IMR-90 (cell line): ENCODE data around the gene MINDY3. TPM values are rescaled to one million over a fixed set of nuclear protein-coding genes. Genes with fewer than 3 reads are reported as not detected.

Experiments
- ATAC-seq: fragments of 200-7000 bp; cut with Tn5 transposase; 2 replicates; pipeline ENCODE4 v1.9.1; 2020; ENCODE audit warnings: low read depth, mild to moderate bottlenecking, moderate library complexity
- BruUV-seq: library from RNA; stranded (reverse); fragments of 400-500 nt; replicated peaks from 2 replicates; lab custom pipeline; 2021; lab: Mats Ljungman, UMichigan
- CTCF ChIA-PET: fragments of 300-600 bp; formaldehyde crosslinking; extraction: SDS; loops from one replicate; lab custom pipeline; 2021; ENCODE audit warnings: antibody characterized with exemption; lab: Yijun Ruan, JAX
- POLR2A ChIA-PET: fragments of 300-600 bp; sonication (Branson Sonifier 250); formaldehyde crosslinking; loops from one replicate; lab custom pipeline; 2022; ENCODE audit warnings: antibody characterized with exemption; ENCODE audit not compliant: unreplicated experiment; lab: Charles Lee
- DNase-seq: peaks from one replicate; pipeline ENCODE4 v3.0.0; 2013
- H2AFZ ChIP-seq: replicated peaks from 2 replicates; pipeline ENCODE3; 2013; ENCODE audit warnings: low read length, mild to moderate bottlenecking; ENCODE audit not compliant: poor library complexity
- H2AK5ac ChIP-seq: 2 replicates; pipeline ENCODE4 v1.6.1; 2013; ENCODE audit warnings: low read depth, low read length, inconsistent platforms
- H2AK9ac ChIP-seq: replicated peaks from 2 replicates; pipeline ENCODE3; 2013; ENCODE audit warnings: mild to moderate bottlenecking, low read depth, low read length, moderate library complexity; ENCODE audit not compliant: poor library complexity
- H2BK120ac ChIP-seq: 2 replicates; pipeline ENCODE4 v1.6.1; 2013; ENCODE audit warnings: low read depth, low read length, inconsistent platforms
- H2BK15ac ChIP-seq: 3 replicates; pipeline ENCODE4 v1.6.1; 2013; ENCODE audit warnings: low read depth, low read length, inconsistent platforms
- H2BK20ac ChIP-seq: 2 replicates; pipeline ENCODE4 v1.6.1; 2013; ENCODE audit warnings: low read depth, mild to moderate bottlenecking, inconsistent platforms, low read length, moderate library complexity
- H2BK5ac ChIP-seq: 2 replicates; pipeline ENCODE4 v1.6.1; 2013; ENCODE audit warnings: mild to moderate bottlenecking, low read depth, low read length, inconsistent platforms; ENCODE audit not compliant: poor library complexity, severe bottlenecking
- H3K14ac ChIP-seq: replicated peaks from 2 replicates; pipeline ENCODE4 v1.6.1; 2013; ENCODE audit warnings: low read depth, low read length, inconsistent platforms
- H3K18ac ChIP-seq: 2 replicates; pipeline ENCODE4 v1.6.1; 2013; ENCODE audit warnings: low read depth, low read length, control low read depth
- H3K23ac ChIP-seq: 2 replicates; pipeline ENCODE4 v1.6.1; 2013; ENCODE audit warnings: low read depth, low read length, inconsistent platforms
- H3K27ac ChIP-seq: 2 replicates; pipeline ENCODE4 v1.5.1; 2013; ENCODE audit warnings: mild to moderate bottlenecking, control low read depth, low read length; ENCODE audit not compliant: insufficient read depth
- H3K27me3 ChIP-seq: 2 replicates; pipeline ENCODE4 v1.6.1; 2013; ENCODE audit warnings: low read length; ENCODE audit not compliant: control insufficient read depth, insufficient read depth
- H3K36me3 ChIP-seq: 2 replicates; pipeline ENCODE4 v1.6.1; 2013; ENCODE audit warnings: low read length, mixed read lengths; ENCODE audit not compliant: control insufficient read depth, insufficient read depth
- H3K4ac ChIP-seq: 2 replicates; pipeline ENCODE4 v1.6.1; 2013; ENCODE audit warnings: low read depth, low read length, inconsistent platforms
- H3K4me1 ChIP-seq: 2 replicates; pipeline ENCODE4 v1.6.1; 2013; ENCODE audit warnings: low read length, mixed read lengths; ENCODE audit not compliant: control insufficient read depth, insufficient read depth
- H3K4me2 ChIP-seq: 2 replicates; pipeline ENCODE4 v1.6.1; 2013; ENCODE audit warnings: low read depth, mild to moderate bottlenecking, control low read depth, low read length, moderate library complexity
- H3K4me3 ChIP-seq: 2 replicates; pipeline ENCODE4 v1.5.1; 2013; ENCODE audit warnings: low read depth, mild to moderate bottlenecking, control low read depth, low read length, moderate library complexity; ENCODE audit not compliant: insufficient read depth
- H3K56ac ChIP-seq: 2 replicates; pipeline ENCODE4 v1.6.1; 2013; ENCODE audit warnings: low read length, inconsistent platforms; ENCODE audit not compliant: insufficient read depth; ENCODE audit errors: extremely low read depth
- H3K79me1 ChIP-seq, 2 experiments: 2 replicates each; pipeline ENCODE4 v1.6.1; 2013; ENCODE audit warnings: low read length in 2 of 2, inconsistent platforms in 1 of 2, low read depth in 1 of 2
- H3K9ac ChIP-seq: 2 replicates; pipeline ENCODE4 v1.6.1; 2013; ENCODE audit warnings: low read depth, low read length, control low read depth
- H3K9me1 ChIP-seq: 2 replicates; pipeline ENCODE4 v1.6.1; 2013; ENCODE audit warnings: low read length, inconsistent platforms; ENCODE audit not compliant: insufficient read depth
- H3K9me3 ChIP-seq: 2 replicates; pipeline ENCODE4 v1.6.1; 2013; ENCODE audit warnings: low read length; ENCODE audit not compliant: control insufficient read depth, insufficient read depth
- H4K20me1 ChIP-seq: 2 replicates; pipeline ENCODE4 v1.6.1; 2013; ENCODE audit warnings: low read length, inconsistent platforms; ENCODE audit not compliant: insufficient read depth
- H4K5ac ChIP-seq: 2 replicates; pipeline ENCODE4 v1.6.1; 2013; ENCODE audit warnings: mild to moderate bottlenecking, low read depth, low read length, control low read depth
- H4K8ac ChIP-seq, 2 experiments: 2 replicates each; pipeline ENCODE4 v1.6.1; 2013; ENCODE audit warnings: low read depth in 2 of 2, low read length in 2 of 2, control low read depth in 1 of 2, inconsistent platforms in 1 of 2
- H4K91ac ChIP-seq: 2 replicates; pipeline ENCODE4 v1.6.1; 2013; ENCODE audit warnings: low read depth, low read length, inconsistent platforms; ENCODE audit not compliant: insufficient read depth
- BHLHE40 ChIP-seq: fragments of 150-350 bp; IDR thresholded peaks from 2 replicates; pipeline ENCODE4 v1.6.1; 2016; ENCODE audit warnings: mild to moderate bottlenecking, low read depth, low read length
- CEBPB ChIP-seq: IDR thresholded peaks from 2 replicates; pipeline ENCODE4 v1.6.1; 2012; ENCODE audit warnings: low read depth, low read length, improper control_type of control experiment
- CHD1 ChIP-seq: IDR thresholded peaks from 2 replicates; pipeline ENCODE4 v1.6.1; 2012; ENCODE audit warnings: low read depth, low read length, improper control_type of control experiment
- ELK1 ChIP-seq: fragments of 150-350 bp; IDR thresholded peaks from 2 replicates; pipeline ENCODE4 v1.6.1; 2016; ENCODE audit warnings: low read depth, mild to moderate bottlenecking, low read length, moderate library complexity, borderline replicate concordance
- FOS ChIP-seq: fragments of 150-350 bp; IDR thresholded peaks from 2 replicates; pipeline ENCODE4 v1.6.1; 2016; ENCODE audit warnings: low read depth, low read length
- MAZ ChIP-seq: IDR thresholded peaks from 2 replicates; pipeline ENCODE4 v1.6.1; 2012; ENCODE audit warnings: low read depth, mild to moderate bottlenecking, low read length, improper control_type of control experiment, moderate library complexity, borderline replicate concordance
- MXI1 ChIP-seq: IDR thresholded peaks from 2 replicates; pipeline ENCODE4 v1.6.1; 2012; ENCODE audit warnings: low read depth, mild to moderate bottlenecking, low read length, moderate library complexity, borderline replicate concordance
- POLR2A ChIP-seq: IDR thresholded peaks from 2 replicates; pipeline ENCODE4 v1.6.1; 2012; ENCODE audit warnings: mild to moderate bottlenecking, low read depth, low read length
- RAD21 ChIP-seq: IDR thresholded peaks from 2 replicates; pipeline ENCODE4 v1.6.1; 2012; ENCODE audit warnings: low read length, improper control_type of control experiment
- RFX5 ChIP-seq: IDR thresholded peaks from 2 replicates; pipeline ENCODE4 v1.8.0; 2012; ENCODE audit warnings: low read depth, mild to moderate bottlenecking, low read length, moderate library complexity
- SMC3 ChIP-seq: fragments of 150-350 bp; IDR thresholded peaks from 2 replicates; pipeline ENCODE4 v1.6.1; 2016; ENCODE audit warnings: low read depth, mild to moderate bottlenecking, antibody characterized with exemption, low read length, moderate library complexity
- USF2 ChIP-seq: fragments of 150-350 bp; IDR thresholded peaks from 2 replicates; pipeline ENCODE4 v1.6.1; 2017; ENCODE audit warnings: mild to moderate bottlenecking, antibody characterized with exemption, low read length, low read depth
- WGBS, 2 experiments: methylation state at CpG; one replicate each; pipeline versions ENCODE4 v1.1.5 to v1.1.7; 2013; ENCODE audit warnings: missing lambda C conversion rate in 2 of 2; ENCODE audit not compliant: insufficient read length in 1 of 2; ENCODE audit errors: extremely low coverage in 2 of 2; 5-methylcytosine and 5-hydroxymethylcytosine counted together
- dilution Hi-C: fragments of 300-500 bp; cut with HindIII; formaldehyde crosslinking; loops from one replicate; pipeline ENCODE4 v1.14.3; 2018; ENCODE audit warnings: low sequenced_read_pairs; ENCODE audit not compliant: unreplicated experiment
- in situ Hi-C: fragments of 300-500 bp; cut with MboI; formaldehyde crosslinking; loops from 3 replicates; pipeline ENCODE4 v1.14.3; 2019; ENCODE audit warnings: low sequenced_read_pairs, inconsistent platforms, mixed read lengths
- intact Hi-C: fragments of 100-400 bp; cut with micrococcal nuclease; formaldehyde crosslinking; loops from 2 replicates; pipeline ENCODE4 v1.10.0; 2022
- polyA plus RNA-seq, 3 experiments: library from polyadenylated mRNA; depleted of rRNA; stranded (reverse); fragments of >200 nt; gene quantifications; 2 replicates each; pipeline ENCODE4 v1.2.3, GENCODE V29; 2012; ENCODE audit warnings: low replicate concordance in 1 of 3
- total RNA-seq: library from RNA; depleted of rRNA; stranded (reverse); fragments of >200 nt; gene quantifications from 2 replicates; pipeline ENCODE4 v1.2.3, GENCODE V29; 2012

The MINDY3 gene
- total and polyA plus RNA-seq, 2 of the 4 experiments (the other 2 are of a cell fraction), result 13.9 to 14.5 TPM

DNA sequence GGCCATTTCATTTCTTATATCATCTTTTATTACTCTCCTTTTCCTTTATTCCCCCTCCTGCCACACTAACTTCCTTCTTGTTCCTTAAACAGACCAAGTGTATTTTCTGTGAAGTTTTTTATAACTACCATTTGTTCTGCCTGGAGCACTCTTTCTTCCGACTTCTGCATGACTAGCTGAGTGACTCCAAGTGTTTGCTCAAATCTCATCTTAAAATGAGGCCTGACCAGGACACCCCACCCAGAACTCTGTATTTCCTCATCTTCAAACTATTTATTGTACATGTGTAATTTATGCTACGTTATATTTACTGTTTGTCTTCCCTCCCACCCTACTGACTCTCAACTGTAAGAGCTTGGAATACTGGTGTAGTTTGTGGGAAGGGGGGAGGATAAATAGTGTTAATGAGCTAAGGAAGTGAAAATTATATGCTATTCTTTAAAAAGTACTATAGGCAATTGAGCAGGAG is 3.2 kb downstream of the MINDY3 start:
- TF ChIP-seq CHD1, result no peak
- TF ChIP-seq SMC3, result no peak
- TF ChIP-seq USF2, result no peak
- TF ChIP-seq RFX5, result no peak
- TF ChIP-seq CEBPB, result no peak
- TF ChIP-seq ELK1, result no peak
- TF ChIP-seq RAD21, result no peak
- TF ChIP-seq BHLHE40, result no peak
- no peak for TF ChIP-seq MXI1
- TF ChIP-seq MAZ, result no peak
- no peak for TF ChIP-seq FOS
- TF ChIP-seq POLR2A, result no peak

More for the DNA sequence above, 3.2 kb downstream of the MINDY3 start:
- H3K9ac ChIP-seq, result no peak overlapping the region
- no peak overlapping the region for H3K18ac ChIP-seq
- H2AFZ ChIP-seq, result no peak overlapping the region
- H2BK15ac ChIP-seq, result no peak overlapping the region
- DNase-seq (no peak), ATAC-seq (no peak)
- WGBS, 2 experiments, result no CpG with 5 or more reads among the region's 2 CpGs
- BruUV-seq, result no TSS peak
- H3K9me1 ChIP-seq, result no peaks in the 10 kb centered on the region; the same call in 1 of the 2 replicates
- peaks cover 8% of the 10 kb centered on the region; the same call in 1 of the 2 replicates for H4K20me1 ChIP-seq
- H3K4me2 ChIP-seq, result no peak overlapping the region
- dilution Hi-C loops (no loop called here), intact Hi-C loops (no loop called here), in situ Hi-C loops (no loop called here)
- no peaks in the 10 kb centered on the region for H3K27me3 ChIP-seq
- H2BK120ac ChIP-seq, result no peak overlapping the region
- H2AK9ac ChIP-seq, result no peak overlapping the region
- peaks cover 5 to 47% of the 10 kb centered on the region in 2 experiments; a peak in 2 of 4 replicates for H3K79me1 ChIP-seq
- H3K9me3 ChIP-seq, result no peaks in the 10 kb centered on the region
- no peak overlapping the region for H2AK5ac ChIP-seq
- H4K8ac ChIP-seq, result no peak overlapping the region
- no peaks in the 10 kb centered on the region for H3K36me3 ChIP-seq
- POLR2A ChIA-PET, result no interaction called here
- no peak overlapping the region for H3K14ac ChIP-seq
- CTCF ChIA-PET, result no interaction called here
- no peak overlapping the region for H2BK5ac ChIP-seq
- no peak overlapping the region for H3K4me3 ChIP-seq
- no peak overlapping the region for H3K56ac ChIP-seq
- H3K23ac ChIP-seq, result no peak overlapping the region
- no peak overlapping the region for H4K91ac ChIP-seq
- H3K27ac ChIP-seq, result no peak overlapping the region
- H3K4me1 ChIP-seq, result no peaks in the 10 kb centered on the region; the same call in 1 of the 2 replicates
- H3K4ac ChIP-seq, result no peak overlapping the region
- H4K5ac ChIP-seq, result no peak overlapping the region
- H2BK20ac ChIP-seq, result no peak overlapping the region
